Uterus (tissue), 4 donors: ENCODE data around the gene CYP2B6. TPM values are rescaled to one million over a fixed set of nuclear protein-coding genes. Genes with fewer than 3 reads are reported as not detected.

Experiments
- DNase-seq, 2 donors: peaks; one replicate each; pipeline ENCODE4 v3.0.0-alpha.2; 2019 to 2020
- H3K27ac ChIP-seq, 2 donors: fragments of 200-600 bp; sonication (generic); 1 replicate in 1 of 2; 2 replicates in 1 of 2; pipeline ENCODE4 v1.5.1; 2016 to 2018
- H3K27me3 ChIP-seq, 2 donors: fragments of 200-600 bp; sonication (generic); one replicate each; pipeline ENCODE4 v1.5.1; 2018 to 2019; ENCODE audit warnings: control low read depth in 1 of 2
- H3K36me3 ChIP-seq, 2 donors: fragments of 200-600 bp; sonication (generic); one replicate each; pipeline ENCODE4 v1.5.1; 2019; ENCODE audit warnings: control low read depth in 1 of 2
- H3K4me1 ChIP-seq, 2 donors: fragments of 200-600 bp; sonication (generic); one replicate each; pipeline ENCODE4 v1.5.1; 2018 to 2019; ENCODE audit warnings: control low read depth in 1 of 2
- H3K4me3 ChIP-seq, 2 donors: fragments of 200-600 bp; sonication (generic); 1 replicate in 1 of 2; 2 replicates in 1 of 2; pipeline ENCODE4 v1.5.1; 2018 to 2019; ENCODE audit warnings: mild to moderate bottlenecking in 1 of 2
- H3K9me3 ChIP-seq, 2 donors: fragments of 200-600 bp; sonication (generic); one replicate each; pipeline ENCODE4 v1.5.1; 2019; ENCODE audit warnings: control low read depth in 1 of 2
- CTCF ChIP-seq, 4 experiments: fragments of 200-600 bp in 2 of 4; fragments of 450-650 bp in 2 of 4; sonication (generic) in 2 of 4; IDR thresholded peaks; one replicate each; pipeline ENCODE4 v1.5.1; 2016 to 2019; ENCODE audit warnings: antibody characterized with exemption in 4 of 4, mild to moderate bottlenecking in 2 of 4, moderate library complexity in 1 of 4
- POLR2A ChIP-seq, 2 donors: fragments of 450-650 bp; IDR thresholded peaks; one replicate each; pipeline ENCODE4 v1.6.1; 2016; ENCODE audit warnings: antibody characterized with exemption in 2 of 2, mild to moderate bottlenecking in 1 of 2, moderate library complexity in 1 of 2
- intact Hi-C: fragments of 100-400 bp; cut with DNase I; formaldehyde crosslinking; loops from one replicate; pipeline ENCODE4 v1.15.1; 2023; ENCODE audit warnings: low total_unique reads
- total RNA-seq, 4 donors: library from RNA; depleted of rRNA in 3 of 4; stranded (reverse); fragments of >200 nt in 3 of 4; gene quantifications; one replicate each; pipeline versions ENCODE4 v1.1.0 to v1.2.4, GENCODE V29; 2014 to 2023
- donor health status: DM: yes; HTN: yes; CAD: no.

Gene CYP2B6
- total RNA-seq, 4 donors from 2014 or later = not detected

- Histone ChIP-seq H3K4me1 (no peaks in the 10 kb centered on the region), H3K36me3 (no peaks in the 10 kb centered on the region), H3K27ac (no peak overlapping the region), H3K27me3 (no peaks in the 10 kb centered on the region), H3K4me3 (no peak overlapping the region), H3K9me3 (no peaks in the 10 kb centered on the region)
- DNase-seq = no peak
- intact Hi-C loops = no loop called here
- no peak for TF ChIP-seq CTCF (IDR thresholded peaks at IDR 0.05)
Observed at GRCh38 chr19:41009700-41010235, 18.7 kb downstream of the CYP2B6 start.

GRCh38 chr19:41013359-41013758 lies 22.3 kb downstream of the CYP2B6 start:
- H3K4me3 ChIP-seq = no peak overlapping the region
- no peaks in the 10 kb centered on the region for H3K27me3 ChIP-seq
- H3K27ac ChIP-seq = no peak overlapping the region
- H3K4me1 ChIP-seq = no peaks in the 10 kb centered on the region
- intact Hi-C loops = no loop called here
- no peak for DNase-seq
- no peaks in the 10 kb centered on the region for H3K36me3 ChIP-seq
- TF ChIP-seq POLR2A (IDR thresholded peaks at IDR 0.05) (no peak), CTCF (IDR thresholded peaks at IDR 0.05) (no peak)
- H3K9me3 ChIP-seq = no peaks in the 10 kb centered on the region

- TF ChIP-seq POLR2A (IDR thresholded peaks at IDR 0.05) (no peak), CTCF (IDR thresholded peaks at IDR 0.05) (no peak)
- intact Hi-C loops = no loop called here
Observed at GRCh38 chr19:41014643-41015042, 23.6 kb downstream of the CYP2B6 start.

GRCh38 chr19:41016488-41017071 lies 25.5 kb downstream of the CYP2B6 start:
- H3K9me3 ChIP-seq = no peaks in the 10 kb centered on the region

More at GRCh38 chr19:41014643-41015042, 23.6 kb downstream of the CYP2B6 start:
- H3K4me3 ChIP-seq = no peak overlapping the region
- H3K27me3 ChIP-seq = no peaks in the 10 kb centered on the region
- H3K9me3 ChIP-seq = no peaks in the 10 kb centered on the region
- H3K4me1 ChIP-seq = no peaks in the 10 kb centered on the region
- H3K27ac ChIP-seq = no peak overlapping the region
- DNase-seq = no peak
- no peaks in the 10 kb centered on the region for H3K36me3 ChIP-seq

More at GRCh38 chr19:41016488-41017071, 25.5 kb downstream of the CYP2B6 start:
- Histone ChIP-seq H3K4me3 (no peak overlapping the region), H3K4me1 (no peaks in the 10 kb centered on the region), H3K27me3 (no peaks in the 10 kb centered on the region), H3K27ac (no peak overlapping the region), H3K36me3 (no peaks in the 10 kb centered on the region)
- TF ChIP-seq POLR2A (IDR thresholded peaks at IDR 0.05) (no peak), CTCF (IDR thresholded peaks at IDR 0.05) (no peak)
- DNase-seq = no peak
- intact Hi-C loops = no loop called here
